ENCODE measurements around the gene BCL2L2. TPM values are rescaled to one million over a fixed set of nuclear protein-coding genes. Genes with fewer than 3 reads are reported as not detected.

BCL2L2 gene
- total RNA-seq, 2 experiments from 2014 or later, result 1.1 to 1.3 TPM

DNA sequence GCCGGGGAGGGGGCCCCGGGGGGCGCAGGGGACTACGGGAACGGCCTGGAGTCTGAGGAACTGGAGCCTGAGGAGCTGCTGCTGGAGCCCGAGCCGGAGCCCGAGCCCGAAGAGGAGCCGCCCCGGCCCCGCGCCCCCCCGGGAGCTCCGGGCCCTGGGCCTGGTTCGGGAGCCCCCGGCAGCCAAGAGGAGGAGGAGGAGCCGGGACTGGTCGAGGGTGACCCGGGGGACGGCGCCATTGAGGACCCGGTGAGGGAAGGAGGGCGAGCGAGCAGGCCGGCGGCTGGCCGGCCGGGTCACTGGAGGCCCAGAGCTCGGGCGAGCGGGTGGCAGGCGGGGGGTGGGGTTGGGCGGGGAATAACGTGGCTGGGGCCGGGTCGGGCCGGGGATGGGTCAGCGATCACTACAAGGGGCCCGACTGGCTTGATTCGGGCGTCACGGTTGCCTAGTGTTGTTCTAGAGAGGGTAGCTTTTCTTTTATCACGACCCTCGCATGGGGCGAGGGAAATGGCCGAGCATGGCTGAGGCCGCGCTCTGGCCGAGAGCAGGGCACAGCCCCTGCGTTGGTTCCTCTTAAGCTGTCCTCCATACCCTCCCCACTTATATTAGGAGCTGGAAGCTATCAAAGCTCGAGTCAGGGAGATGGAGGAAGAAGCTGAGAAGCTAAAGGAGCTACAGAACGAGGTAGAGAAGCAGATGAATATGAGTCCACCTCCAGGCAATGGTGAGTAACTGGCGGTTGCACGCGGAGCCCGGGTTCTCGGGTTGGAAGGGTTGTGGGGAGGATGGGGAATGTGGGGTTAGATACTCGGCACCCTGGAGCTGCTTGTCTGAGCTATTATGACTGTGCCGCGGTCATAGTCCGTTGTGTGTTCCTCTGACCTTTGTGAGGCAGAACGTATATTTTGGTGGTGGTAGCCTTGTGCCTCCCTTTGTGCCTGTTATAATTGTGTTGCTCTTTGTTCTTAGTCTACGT is 15.2 kb downstream of the BCL2L2 start:
- TF ChIP-seq, protein P1, sequence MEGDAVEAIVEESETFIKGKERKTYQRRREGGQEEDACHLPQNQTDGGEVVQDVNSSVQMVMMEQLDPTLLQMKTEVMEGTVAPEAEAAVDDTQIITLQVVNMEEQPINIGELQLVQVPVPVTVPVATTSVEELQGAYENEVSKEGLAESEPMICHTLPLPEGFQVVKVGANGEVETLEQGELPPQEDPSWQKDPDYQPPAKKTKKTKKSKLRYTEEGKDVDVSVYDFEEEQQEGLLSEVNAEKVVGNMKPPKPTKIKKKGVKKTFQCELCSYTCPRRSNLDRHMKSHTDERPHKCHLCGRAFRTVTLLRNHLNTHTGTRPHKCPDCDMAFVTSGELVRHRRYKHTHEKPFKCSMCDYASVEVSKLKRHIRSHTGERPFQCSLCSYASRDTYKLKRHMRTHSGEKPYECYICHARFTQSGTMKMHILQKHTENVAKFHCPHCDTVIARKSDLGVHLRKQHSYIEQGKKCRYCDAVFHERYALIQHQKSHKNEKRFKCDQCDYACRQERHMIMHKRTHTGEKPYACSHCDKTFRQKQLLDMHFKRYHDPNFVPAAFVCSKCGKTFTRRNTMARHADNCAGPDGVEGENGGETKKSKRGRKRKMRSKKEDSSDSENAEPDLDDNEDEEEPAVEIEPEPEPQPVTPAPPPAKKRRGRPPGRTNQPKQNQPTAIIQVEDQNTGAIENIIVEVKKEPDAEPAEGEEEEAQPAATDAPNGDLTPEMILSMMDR (IDR thresholded peaks at IDR 0.05), result no peak
- ATAC-seq (peak; percentile 5), DNase-seq (peak; percentile 81)
- POLR2A ChIA-PET, result interaction anchor here (0.6 to 7.5 kb wide), 22 partner anchors 10 to 316 kb away, joined by 3 to 139 read pairs (median 6); partner anchors contain the start of genes ACIN1, BCL2L2, C14orf119 and HOMEZ
- Mint-ChIP-seq H3K27me3 (no peaks in the 10 kb centered on the region), H3K4me3 (peak overlapping the region; percentile 95), H3K4me1 (ENCODE audit: low read depth) (peaks cover 24% of the 10 kb centered on the region), H3K36me3 (ENCODE audit: low read depth) (peaks cover 38% of the 10 kb centered on the region), H3K27ac (peak overlapping the region; percentile 85), H3K9me3 (no peaks in the 10 kb centered on the region)
- CTCF ChIA-PET, result interaction anchor here (0.7 to 7.4 kb wide), 21 partner anchors 11 to 238 kb away, joined by 3 to 78 read pairs (median 5); partner anchors contain the start of genes CMTM5, HOMEZ and PPP1R3E
- intact Hi-C loops (cut with micrococcal nuclease), result loop anchor here (2.0 to 5.0 kb wide), 4 partner anchors 21 to 240 kb away; partner anchors contain the start of genes HOMEZ and NGDN

DNA sequence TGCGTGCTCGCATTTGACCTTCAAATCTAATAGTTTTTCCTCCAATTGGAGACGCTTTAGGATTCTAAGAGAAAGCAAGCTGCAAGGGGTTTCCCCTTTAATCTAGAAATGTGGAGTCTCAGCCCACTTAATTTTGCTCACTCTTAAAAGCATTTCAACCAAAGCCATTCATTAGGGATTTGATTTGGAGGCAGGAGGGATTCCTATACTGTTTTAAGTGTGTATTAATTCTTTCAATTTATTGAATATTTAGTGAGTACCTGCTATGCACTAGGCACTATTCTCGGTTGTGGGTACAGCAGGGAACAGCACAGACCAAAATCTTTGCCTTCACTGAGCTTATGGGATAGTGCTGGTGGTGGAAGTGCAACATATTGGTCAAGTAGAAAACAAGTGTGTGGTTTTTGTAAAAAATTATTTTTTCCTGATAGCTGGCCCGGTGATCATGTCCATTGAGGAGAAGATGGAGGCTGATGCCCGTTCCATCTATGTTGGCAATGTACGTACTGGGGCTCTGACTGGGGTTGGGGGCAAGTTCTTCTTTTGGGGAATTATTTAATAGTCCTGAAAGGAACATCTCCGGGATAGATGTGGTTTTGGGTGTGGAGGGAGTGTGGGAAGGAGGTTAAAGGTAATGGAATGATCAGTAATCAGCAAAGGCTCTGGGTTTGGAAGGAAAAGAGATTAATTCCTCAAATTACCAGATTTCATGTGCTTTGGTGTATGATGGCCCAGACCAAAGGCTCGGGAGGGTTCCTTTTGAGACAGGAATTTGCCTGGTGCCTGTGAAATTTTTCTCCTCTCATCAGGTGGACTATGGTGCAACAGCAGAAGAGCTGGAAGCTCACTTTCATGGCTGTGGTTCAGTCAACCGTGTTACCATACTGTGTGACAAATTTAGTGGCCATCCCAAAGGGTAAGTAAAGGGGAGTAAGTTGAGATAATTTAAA is 16.2 kb downstream of the BCL2L2 start:
- TF ChIP-seq, protein P1 (IDR thresholded peaks at IDR 0.05), result no peak
- peak overlapping the region; percentile 85 for H3K27ac Mint-ChIP-seq
- DNase-seq (no peak), ATAC-seq (no peak)
- peak overlapping the region; percentile 95 for H3K4me3 Mint-ChIP-seq
- peaks cover 24% of the 10 kb centered on the region for H3K4me1 Mint-ChIP-seq (ENCODE audit: low read depth)
- H3K9me3 Mint-ChIP-seq, result no peaks in the 10 kb centered on the region
- intact Hi-C loops (cut with micrococcal nuclease), result loop anchor here (2.0 to 5.0 kb wide), 3 partner anchors 36 to 239 kb away; partner anchors contain the start of genes HOMEZ and NGDN
- peaks cover 38% of the 10 kb centered on the region for H3K36me3 Mint-ChIP-seq (ENCODE audit: low read depth)
- CTCF ChIA-PET, result interaction anchor here (0.9 to 7.4 kb wide), 9 partner anchors 20 to 254 kb away, joined by 3 to 78 read pairs (median 6); partner anchors contain the start of gene PPP1R3E
- POLR2A ChIA-PET, result interaction anchor here (0.6 to 7.5 kb wide), 16 partner anchors 13 to 244 kb away, joined by 3 to 139 read pairs (median 6); partner anchors contain the start of genes ACIN1, BCL2L2, C14orf119 and HOMEZ
- no peaks in the 10 kb centered on the region for H3K27me3 Mint-ChIP-seq

DNA sequence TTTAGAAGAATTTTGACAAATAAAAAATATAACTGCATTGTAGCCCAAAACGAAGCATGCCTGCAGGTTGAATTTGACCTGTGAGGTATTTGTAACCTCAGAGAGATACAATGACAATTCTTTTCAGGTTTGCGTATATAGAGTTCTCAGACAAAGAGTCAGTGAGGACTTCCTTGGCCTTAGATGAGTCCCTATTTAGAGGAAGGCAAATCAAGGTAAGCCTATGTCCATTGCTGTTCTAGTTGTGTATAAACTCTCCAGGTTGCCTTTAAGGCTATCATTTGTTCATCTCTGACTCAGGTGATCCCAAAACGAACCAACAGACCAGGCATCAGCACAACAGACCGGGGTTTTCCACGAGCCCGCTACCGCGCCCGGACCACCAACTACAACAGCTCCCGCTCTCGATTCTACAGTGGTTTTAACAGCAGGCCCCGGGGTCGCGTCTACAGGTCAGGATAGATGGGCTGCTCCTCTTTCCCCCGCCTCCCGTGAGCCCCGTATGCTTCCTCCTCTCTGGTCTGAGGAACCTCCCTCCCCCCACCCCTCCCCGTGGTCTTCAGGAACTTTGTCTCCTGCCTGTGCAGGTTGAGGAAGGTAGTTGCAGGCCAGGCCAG is 17.3 kb downstream of the BCL2L2 start:
- DNase-seq (no peak), ATAC-seq (no peak)
- Mint-ChIP-seq H3K4me1 (ENCODE audit: low read depth) (peaks cover 31% of the 10 kb centered on the region), H3K27me3 (no peaks in the 10 kb centered on the region), H3K4me3 (no peak overlapping the region), H3K27ac (peak overlapping the region; percentile 45), H3K9me3 (no peaks in the 10 kb centered on the region), H3K36me3 (ENCODE audit: low read depth) (peaks cover 38% of the 10 kb centered on the region)
- TF ChIP-seq, protein P1 (IDR thresholded peaks at IDR 0.05), result no peak
- intact Hi-C loops (cut with micrococcal nuclease), result loop anchor here (2.0 to 5.0 kb wide), 3 partner anchors 37 to 238 kb away; partner anchors contain the start of genes HOMEZ and NGDN
- ChIA-PET POLR2A (interaction anchor here (1.0 to 7.5 kb wide), 4 partner anchors 14 to 229 kb away, joined by 3 to 139 read pairs (median 26); partner anchors contain the start of genes ACIN1, BCL2L2, C14orf119 and PPP1R3E), CTCF (interaction anchor here (1.4 to 7.4 kb wide), 4 partner anchors 21 to 255 kb away, joined by 4 to 78 read pairs (median 28); partner anchors contain the start of gene PPP1R3E)

DNA sequence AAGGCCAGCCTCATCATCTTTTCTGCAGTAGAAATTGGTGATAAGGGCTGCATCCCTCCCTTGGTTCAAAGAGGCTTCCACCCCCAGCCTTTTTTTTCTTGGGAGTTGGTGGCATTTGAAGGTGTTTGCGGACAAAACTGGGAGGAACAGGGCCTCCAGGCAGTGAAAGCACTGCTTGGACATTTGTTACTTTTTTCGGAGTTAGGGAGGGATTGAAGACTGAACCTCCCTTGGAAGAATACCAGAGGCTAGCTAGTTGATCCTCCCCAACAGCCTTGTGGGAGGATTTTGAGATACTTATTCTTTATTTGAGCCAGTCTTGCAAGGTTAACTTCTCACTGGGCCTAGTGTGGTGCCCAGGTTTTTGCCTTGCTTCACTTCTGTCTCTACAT is 17.8 kb downstream of the BCL2L2 start:
- H3K27ac Mint-ChIP-seq, result no peak overlapping the region
- CTCF ChIA-PET, result interaction anchor here (5.4 kb wide), 1 partner anchor 55 kb away, joined by 29 read pairs; no protein-coding TSS in a partner anchor
- ATAC-seq, result no peak
- TF ChIP-seq, protein P1 (IDR thresholded peaks at IDR 0.05), result no peak
- no peaks in the 10 kb centered on the region for H3K27me3 Mint-ChIP-seq
- peaks cover 38% of the 10 kb centered on the region for H3K36me3 Mint-ChIP-seq (ENCODE audit: low read depth)
- no peaks in the 10 kb centered on the region for H3K9me3 Mint-ChIP-seq
- POLR2A ChIA-PET, result interaction anchor here (1.0 to 5.0 kb wide), 2 partner anchors 15 to 147 kb away, joined by 3 to 40 read pairs; partner anchors contain the start of gene BCL2L2
- H3K4me3 Mint-ChIP-seq, result no peak overlapping the region
- peaks cover 31% of the 10 kb centered on the region for H3K4me1 Mint-ChIP-seq (ENCODE audit: low read depth)
- DNase-seq, result no peak
- intact Hi-C loops (cut with micrococcal nuclease), result loop anchor here (5.0 kb wide), 2 partner anchors 37 to 238 kb away; partner anchors contain the start of gene HOMEZ

All from activated CD8-positive, alpha-beta T cell treated with anti-CD3 and anti-CD28 coated beads for 36 hours (primary cell).